Thoracic aorta (tissue), 2 donors: ENCODE results near the gene SMARCAL1. TPM values are rescaled to one million over a fixed set of nuclear protein-coding genes. Genes with fewer than 3 reads are reported as not detected.
A peak's percentile ranks its signal among the peaks of the same experiment; 100 is the strongest.

ENCODE experiments used
- ATAC-seq: fragments of 150-250 bp; one replicate; pipeline ENCODE4 v1.8.0; 2017; ENCODE audit warnings: low read depth; ENCODE audit not compliant: insufficient number of reproducible peaks, low FRiP score
- DNase-seq: peaks from one replicate; pipeline ENCODE4 v3.0.0-alpha.2; 2020; ENCODE audit warnings: low spot score
- H3K27ac ChIP-seq, 2 donors: fragments of 200-600 bp; sonication (generic); 1 replicate in 1 of 2; 2 replicates in 1 of 2; pipeline ENCODE4 v1.5.1; 2016; ENCODE audit warnings: mild to moderate bottlenecking in 2 of 2, moderate library complexity in 2 of 2
- H3K27me3 ChIP-seq: fragments of 200-600 bp; sonication (generic); replicated peaks from 2 replicates; pipeline ENCODE4 v1.6.0; 2016; ENCODE audit warnings: mild to moderate bottlenecking; ENCODE audit not compliant: insufficient read depth
- H3K36me3 ChIP-seq: fragments of 200-600 bp; sonication (generic); one replicate; pipeline ENCODE4 v1.5.1; 2016
- H3K4me1 ChIP-seq, 2 donors: fragments of 200-600 bp; sonication (generic); 1 replicate in 1 of 2; 2 replicates in 1 of 2; pipeline versions ENCODE4 v1.5.1 to v1.6.0; 2016; ENCODE audit warnings: low read depth in 2 of 2, mild to moderate bottlenecking in 1 of 2; ENCODE audit not compliant: control insufficient read depth in 1 of 2
- H3K4me3 ChIP-seq: fragments of 200-600 bp; sonication (generic); 2 replicates; pipeline ENCODE4 v1.5.1; 2016; ENCODE audit warnings: mild to moderate bottlenecking
- H3K9me3 ChIP-seq: fragments of 200-600 bp; sonication (generic); 2 replicates; pipeline ENCODE4 v1.5.1; 2016
- total RNA-seq, 2 donors: library from RNA; depleted of rRNA; stranded (reverse); fragments of >200 nt; gene quantifications; one replicate each; pipeline versions ENCODE4 v1.1.0 to v1.2.3, GENCODE V29; 2016
- TF ChIP-seq, protein P1 (sequence below): fragments of 200-600 bp; sonication (generic); IDR thresholded peaks from one replicate; pipeline ENCODE4 v1.5.1; 2019; ENCODE audit warnings: antibody characterized with exemption

SMARCAL1 gene
- total RNA-seq, 2 donors from 2014 or later: 22.1 to 28.4 TPM

DNA sequence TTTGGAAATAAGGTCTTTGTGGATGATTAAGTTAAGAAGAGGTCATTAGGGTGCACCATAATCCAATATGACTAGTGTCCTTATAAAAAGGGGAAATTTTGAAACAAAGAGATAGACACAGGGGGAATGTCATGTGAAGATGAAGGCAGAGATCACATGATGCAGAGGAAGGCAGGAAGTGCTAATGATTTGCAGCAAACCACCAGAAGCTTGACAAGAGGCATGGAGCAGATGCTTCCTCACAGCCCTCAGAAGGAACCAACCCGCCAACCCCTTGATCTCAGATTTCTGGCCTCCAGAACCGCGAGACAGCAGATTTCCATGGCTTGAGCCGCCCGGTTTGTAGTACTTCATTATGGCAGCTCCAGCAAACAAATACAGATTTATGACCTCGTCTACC, 17.4 kb upstream of the SMARCAL1 start:
- Histone ChIP-seq H3K4me3 (no peak overlapping the region), H3K9me3 (no peaks in the 10 kb centered on the region), H3K36me3 (no peaks in the 10 kb centered on the region), H3K27ac (no peak overlapping the region), H3K27me3 (no peaks in the 10 kb centered on the region), H3K4me1 (no peaks in the 10 kb centered on the region)
- ATAC-seq: no peak
- TF ChIP-seq, protein P1, sequence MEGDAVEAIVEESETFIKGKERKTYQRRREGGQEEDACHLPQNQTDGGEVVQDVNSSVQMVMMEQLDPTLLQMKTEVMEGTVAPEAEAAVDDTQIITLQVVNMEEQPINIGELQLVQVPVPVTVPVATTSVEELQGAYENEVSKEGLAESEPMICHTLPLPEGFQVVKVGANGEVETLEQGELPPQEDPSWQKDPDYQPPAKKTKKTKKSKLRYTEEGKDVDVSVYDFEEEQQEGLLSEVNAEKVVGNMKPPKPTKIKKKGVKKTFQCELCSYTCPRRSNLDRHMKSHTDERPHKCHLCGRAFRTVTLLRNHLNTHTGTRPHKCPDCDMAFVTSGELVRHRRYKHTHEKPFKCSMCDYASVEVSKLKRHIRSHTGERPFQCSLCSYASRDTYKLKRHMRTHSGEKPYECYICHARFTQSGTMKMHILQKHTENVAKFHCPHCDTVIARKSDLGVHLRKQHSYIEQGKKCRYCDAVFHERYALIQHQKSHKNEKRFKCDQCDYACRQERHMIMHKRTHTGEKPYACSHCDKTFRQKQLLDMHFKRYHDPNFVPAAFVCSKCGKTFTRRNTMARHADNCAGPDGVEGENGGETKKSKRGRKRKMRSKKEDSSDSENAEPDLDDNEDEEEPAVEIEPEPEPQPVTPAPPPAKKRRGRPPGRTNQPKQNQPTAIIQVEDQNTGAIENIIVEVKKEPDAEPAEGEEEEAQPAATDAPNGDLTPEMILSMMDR: no peak
- DNase-seq: no peak

DNA sequence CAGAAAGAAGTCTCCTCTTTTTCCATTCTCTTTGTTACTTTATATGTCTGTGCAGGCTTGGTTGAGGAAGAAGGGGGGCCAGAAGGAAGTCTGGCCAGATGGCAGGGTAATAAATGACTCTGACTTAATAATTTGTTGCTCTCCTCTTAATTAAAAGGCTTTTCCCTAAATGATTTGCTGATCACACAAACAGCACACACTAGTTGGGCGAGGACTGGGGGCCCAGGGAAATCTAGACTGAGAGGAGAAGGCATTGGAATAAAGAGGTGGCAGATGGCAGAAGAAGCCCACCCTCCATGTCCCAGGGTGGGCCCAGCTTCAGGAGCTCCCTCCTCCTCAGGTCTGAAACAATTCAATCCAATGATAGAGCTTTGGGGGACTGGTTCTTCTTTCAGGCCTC, 12.7 kb upstream of the SMARCAL1 start:
- Histone ChIP-seq H3K9me3 (no peaks in the 10 kb centered on the region), H3K4me1 (no peaks in the 10 kb centered on the region), H3K4me3 (no peak overlapping the region), H3K36me3 (no peaks in the 10 kb centered on the region), H3K27ac (no peak overlapping the region), H3K27me3 (no peaks in the 10 kb centered on the region)
- DNase-seq (no peak), ATAC-seq (no peak)
- TF ChIP-seq, protein P1: no peak

DNA sequence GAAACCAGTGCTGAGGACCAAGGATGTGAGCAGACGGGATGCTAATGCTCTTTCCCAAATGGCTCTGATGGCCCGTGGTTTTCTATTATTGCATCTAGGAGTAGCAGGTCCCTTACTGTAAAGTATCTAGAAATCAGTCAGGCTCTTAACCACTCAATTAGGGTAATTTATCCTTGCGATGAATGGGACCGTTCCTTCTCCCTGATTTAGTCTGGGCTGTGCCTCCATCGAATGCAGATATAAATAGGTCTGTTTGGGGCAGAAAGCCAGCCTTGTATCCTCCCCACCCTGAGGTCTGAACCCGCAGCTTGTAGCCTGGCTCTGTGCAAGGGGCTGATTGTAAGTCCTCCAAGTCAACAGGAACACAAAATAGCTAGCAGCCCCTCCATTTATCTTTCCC, 9.5 kb upstream of the SMARCAL1 start:
- DNase-seq (no peak), ATAC-seq (no peak)
- Histone ChIP-seq H3K9me3 (no peaks in the 10 kb centered on the region), H3K27ac (no peak overlapping the region), H3K4me1 (no peaks in the 10 kb centered on the region), H3K36me3 (no peaks in the 10 kb centered on the region), H3K4me3 (no peak overlapping the region), H3K27me3 (no peaks in the 10 kb centered on the region)
- TF ChIP-seq, protein P1: no peak

DNA sequence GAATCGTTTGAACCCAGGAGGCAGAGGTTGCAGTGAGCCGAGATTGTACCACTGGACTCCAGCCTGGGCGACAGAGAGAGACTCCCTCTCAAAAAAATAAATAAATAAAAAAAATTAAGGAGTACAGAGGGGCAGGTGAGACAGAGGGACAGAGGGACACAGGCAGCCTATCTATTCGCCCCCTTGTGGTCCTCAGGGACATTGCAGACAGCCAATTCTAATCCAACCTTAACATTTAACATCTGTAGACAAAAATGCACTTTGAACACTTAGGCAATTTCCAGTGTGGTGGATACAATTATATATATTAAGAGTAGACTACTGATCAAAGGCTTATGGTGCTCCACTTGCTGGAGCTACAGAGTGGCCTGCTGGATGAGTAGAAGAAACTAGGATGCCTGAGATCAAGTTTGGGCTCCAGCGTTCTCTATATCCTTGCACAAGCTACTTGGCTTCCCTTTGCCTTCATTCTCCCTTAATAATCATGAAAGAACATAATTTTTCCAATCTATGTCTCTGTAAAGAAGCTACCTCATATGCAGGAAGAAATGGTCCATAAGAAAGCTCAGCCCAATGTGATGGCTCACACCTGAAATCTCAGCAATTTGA, 8.2 kb upstream of the SMARCAL1 start:
- Histone ChIP-seq H3K27me3 (no peaks in the 10 kb centered on the region), H3K27ac (no peak overlapping the region), H3K4me1 (no peaks in the 10 kb centered on the region), H3K36me3 (no peaks in the 10 kb centered on the region), H3K9me3 (no peaks in the 10 kb centered on the region), H3K4me3 (no peak overlapping the region)
- ATAC-seq (no peak), DNase-seq (no peak)
- TF ChIP-seq, protein P1: peak; percentile 76

DNA sequence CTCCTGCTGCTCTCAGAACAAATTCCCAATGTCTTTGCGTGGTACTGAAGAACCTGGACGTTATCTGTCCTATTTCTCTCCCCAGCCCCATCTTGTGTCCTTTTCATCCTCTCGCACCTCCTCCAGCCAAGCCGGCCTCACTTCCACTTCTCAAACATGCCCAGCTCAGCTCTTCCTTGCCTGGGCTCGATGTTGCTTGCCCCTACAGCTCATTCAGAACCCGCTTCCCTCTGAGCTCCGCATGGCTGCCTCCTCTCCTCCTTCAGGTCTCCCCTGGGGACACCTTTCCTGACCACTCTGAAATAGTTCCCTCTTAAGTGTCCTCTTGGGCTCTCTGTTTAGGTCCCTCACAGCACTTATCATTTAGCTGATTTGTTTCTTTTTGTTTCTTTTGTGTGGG, 6.7 kb upstream of the SMARCAL1 start:
- H3K4me1 ChIP-seq: no peaks in the 10 kb centered on the region
- H3K27ac ChIP-seq: no peak overlapping the region
- no peak overlapping the region for H3K4me3 ChIP-seq
- no peak for ATAC-seq
- H3K9me3 ChIP-seq: no peaks in the 10 kb centered on the region
- no peaks in the 10 kb centered on the region for H3K27me3 ChIP-seq
- H3K36me3 ChIP-seq: no peaks in the 10 kb centered on the region
- no peak for DNase-seq
- TF ChIP-seq, protein P1: no peak
